HL-60/S4 (cell line): ENCODE measurements around the gene RHOV.

Source experiments
- in situ Hi-C: fragments of 300-500 bp; cut with MboI; formaldehyde crosslinking; loops from 2 replicates; pipeline ENCODE4 v1.14.3; 2022; ENCODE audit warnings: low sequenced_read_pairs

RHOV gene

GRCh38 chr15:40850576-40851112, 23.4 kb downstream of the RHOV start:
- in situ Hi-C loops = no loop called here

- in situ Hi-C loops = no loop called here
Measured at GRCh38 chr15:40847223-40847961, 26.6 kb downstream of the RHOV start.

- in situ Hi-C loops = no loop called here
Measured at GRCh38 chr15:40846841-40847222, 27.2 kb downstream of the RHOV start.

GRCh38 chr15:40845511-40846284, 28.3 kb downstream of the RHOV start:
- in situ Hi-C loops = no loop called here

GRCh38 chr15:40845036-40845435, 29.0 kb downstream of the RHOV start:
- in situ Hi-C loops = no loop called here

GRCh38 chr15:40844696-40845030, 29.4 kb downstream of the RHOV start:
- in situ Hi-C loops = no loop called here

- in situ Hi-C loops = no loop called here
Measured at GRCh38 chr15:40843885-40844695, 29.9 kb downstream of the RHOV start, which contains the start of gene SPINT1. TSS of gene SPINT1 (plus strand) at chr15:40844048. CDS start at chr15:40844555, 507 bp downstream.

GRCh38 chr15:40843261-40843884, 30.7 kb downstream of the RHOV start:
- in situ Hi-C loops = no loop called here

- in situ Hi-C loops = no loop called here
Measured at GRCh38 chr15:40841741-40842140, 32.3 kb downstream of the RHOV start.

- in situ Hi-C loops = no loop called here
Measured at GRCh38 chr15:40838756-40839155, 35.3 kb downstream of the RHOV start.

- in situ Hi-C loops = no loop called here
Measured at GRCh38 chr15:40836020-40836419, 38.0 kb downstream of the RHOV start.

GRCh38 chr15:40832903-40833302, 41.1 kb downstream of the RHOV start:
- in situ Hi-C loops = no loop called here

GRCh38 chr15:40831861-40832260, 42.2 kb downstream of the RHOV start:
- in situ Hi-C loops = no loop called here

GRCh38 chr15:40830884-40831283, 43.1 kb downstream of the RHOV start:
- in situ Hi-C loops = no loop called here

GRCh38 chr15:40829115-40829514, 44.9 kb downstream of the RHOV start:
- in situ Hi-C loops = no loop called here

GRCh38 chr15:40828447-40829036, 45.5 kb downstream of the RHOV start, which contains the start of gene PPP1R14D:
TSS of gene PPP1R14D (minus strand) at chr15:40828708. CDS start at chr15:40828641, 67 bp downstream.
- in situ Hi-C loops = no loop called here

GRCh38 chr15:40826423-40827075, 47.5 kb downstream of the RHOV start:
- in situ Hi-C loops = no loop called here

GRCh38 chr15:40825661-40826422, 48.2 kb downstream of the RHOV start:
- in situ Hi-C loops = no loop called here
